H9 (cell line): ENCODE measurements around the gene FAM163B. TPM values are rescaled to one million over a fixed set of nuclear protein-coding genes. Genes with fewer than 3 reads are reported as not detected.

Experiments
- DNase-seq: peaks from one replicate; pipeline ENCODE4 v3.0.0-alpha.2; 2017
- H2AFZ ChIP-seq: one replicate; pipeline ENCODE4 v1.6.1; 2013; ENCODE audit warnings: mild to moderate bottlenecking, low read length, control low read depth, moderate library complexity
- H2AK5ac ChIP-seq: 2 replicates; pipeline ENCODE4 v1.6.1; 2013; ENCODE audit warnings: low read length, control low read depth, mixed read lengths; ENCODE audit not compliant: insufficient read length
- H2BK120ac ChIP-seq: one replicate; pipeline ENCODE4 v1.6.1; 2013; ENCODE audit warnings: low read depth, mild to moderate bottlenecking, low read length, control low read depth, inconsistent platforms; ENCODE audit not compliant: poor library complexity, severe bottlenecking
- H2BK12ac ChIP-seq: 2 replicates; pipeline ENCODE4 v1.6.1; 2013; ENCODE audit warnings: low read length, control low read depth, mixed read lengths, low read depth; ENCODE audit not compliant: insufficient read length
- H2BK15ac ChIP-seq: 2 replicates; pipeline ENCODE4 v1.6.1; 2013; ENCODE audit warnings: low read depth, low read length, control low read depth
- H2BK20ac ChIP-seq: one replicate; pipeline ENCODE4 v1.6.1; 2013; ENCODE audit warnings: low read depth, mild to moderate bottlenecking, low read length, control low read depth, inconsistent platforms; ENCODE audit not compliant: poor library complexity, severe bottlenecking
- H2BK5ac ChIP-seq: 2 replicates; pipeline ENCODE4 v1.6.1; 2013; ENCODE audit warnings: low read length, control low read depth, mixed read lengths; ENCODE audit not compliant: insufficient read length
- H3K14ac ChIP-seq: 2 replicates; pipeline ENCODE4 v1.6.1; 2013; ENCODE audit warnings: low read length, control low read depth; ENCODE audit not compliant: insufficient read depth
- H3K18ac ChIP-seq: 2 replicates; pipeline ENCODE4 v1.6.1; 2013; ENCODE audit warnings: low read depth, mild to moderate bottlenecking, mixed read lengths, low read length, control low read depth; ENCODE audit not compliant: insufficient read length
- H3K23ac ChIP-seq: 2 replicates; pipeline ENCODE4 v1.6.1; 2013; ENCODE audit warnings: low read length, control low read depth, mixed read lengths, low read depth; ENCODE audit not compliant: insufficient read length
- H3K23me2 ChIP-seq: 2 replicates; pipeline ENCODE4 v1.6.1; 2013; ENCODE audit warnings: low read depth, mild to moderate bottlenecking, mixed read lengths, low read length, control low read depth; ENCODE audit not compliant: insufficient read length, poor library complexity, severe bottlenecking
- H3K27ac ChIP-seq: 2 replicates; pipeline ENCODE4 v1.5.1; 2013; ENCODE audit warnings: low read length, control low read depth, mixed read lengths, low read depth; ENCODE audit not compliant: insufficient read length
- H3K27me3 ChIP-seq: 2 replicates; pipeline ENCODE4 v1.6.1; 2013; ENCODE audit warnings: low read length, control low read depth, inconsistent platforms; ENCODE audit not compliant: insufficient read depth
- H3K4ac ChIP-seq: 2 replicates; pipeline ENCODE4 v1.6.1; 2013; ENCODE audit warnings: low read depth, mild to moderate bottlenecking, control low read depth, inconsistent platforms, low read length, moderate library complexity
- H3K4me1 ChIP-seq: 2 replicates; pipeline ENCODE4 v1.6.1; 2013; ENCODE audit warnings: low read length, control low read depth, inconsistent platforms; ENCODE audit not compliant: insufficient read depth
- H3K4me2 ChIP-seq: 2 replicates; pipeline ENCODE4 v1.6.1; 2013; ENCODE audit warnings: low read length, control low read depth, mixed read lengths; ENCODE audit not compliant: insufficient read length, insufficient read depth
- H3K56ac ChIP-seq: 2 replicates; pipeline ENCODE4 v1.6.1; 2013; ENCODE audit warnings: low read depth, mild to moderate bottlenecking, mixed read lengths, low read length, control low read depth; ENCODE audit not compliant: insufficient read length
- H3K79me1 ChIP-seq: 2 replicates; pipeline ENCODE4 v1.6.1; 2013; ENCODE audit warnings: low read depth, mild to moderate bottlenecking, moderate library complexity, low read length, control low read depth, inconsistent platforms; ENCODE audit not compliant: insufficient read depth, poor library complexity, severe bottlenecking
- H3K79me2 ChIP-seq: 2 replicates; pipeline ENCODE4 v1.6.1; 2013; ENCODE audit warnings: low read length, control low read depth, inconsistent platforms; ENCODE audit not compliant: insufficient read depth
- H3K9ac ChIP-seq: 2 replicates; pipeline ENCODE4 v1.6.1; 2013; ENCODE audit warnings: low read length, control low read depth, mixed read lengths; ENCODE audit not compliant: insufficient read length; ENCODE audit errors: extremely low read depth
- H3K9me3 ChIP-seq: one replicate; pipeline ENCODE4 v1.6.1; 2013; ENCODE audit warnings: low read depth, low read length, inconsistent platforms; ENCODE audit not compliant: control insufficient read depth
- H3T11ph ChIP-seq: one replicate; pipeline ENCODE4 v1.6.1; 2013; ENCODE audit warnings: mild to moderate bottlenecking, low read length, control low read depth, inconsistent platforms
- H4K20me1 ChIP-seq: one replicate; pipeline ENCODE4 v1.6.1; 2013; ENCODE audit not compliant: control insufficient read depth, insufficient read length, insufficient read depth
- H4K5ac ChIP-seq: 2 replicates; pipeline ENCODE4 v1.6.1; 2013; ENCODE audit warnings: low read depth, mild to moderate bottlenecking, mixed read lengths, low read length, control low read depth; ENCODE audit not compliant: insufficient read length
- H4K8ac ChIP-seq: replicated peaks from 2 replicates; pipeline ENCODE4 v1.6.1; 2013; ENCODE audit warnings: low read length, control low read depth, mixed read lengths, low read depth; ENCODE audit not compliant: insufficient read length
- H4K91ac ChIP-seq: 2 replicates; pipeline ENCODE4 v1.6.1; 2013; ENCODE audit warnings: low read depth, mild to moderate bottlenecking, moderate library complexity, mixed read lengths, low read length, control low read depth; ENCODE audit not compliant: insufficient read length
- H3K27ac Mint-ChIP-seq, 3 experiments: 2 replicates in 2 of 3; 3 replicates in 1 of 3; pipeline ENCODE4 v1.8.0; 2020 to 2021; ENCODE audit warnings: mixed read lengths in 3 of 3, mild to moderate bottlenecking in 1 of 3, moderate library complexity in 1 of 3
- H3K27me3 Mint-ChIP-seq: 2 replicates; pipeline ENCODE4 v1.8.0; 2021; ENCODE audit warnings: low read depth, mild to moderate bottlenecking, moderate library complexity, mixed read lengths
- H3K36me3 Mint-ChIP-seq, 3 experiments: 2 replicates in 2 of 3; 3 replicates in 1 of 3; pipeline ENCODE4 v1.8.0; 2020 to 2021; ENCODE audit warnings: low read depth in 3 of 3, mixed read lengths in 3 of 3; ENCODE audit not compliant: insufficient read depth in 1 of 3
- H3K4me1 Mint-ChIP-seq, 2 experiments: 2 replicates each; pipeline ENCODE4 v1.8.0; 2020; ENCODE audit warnings: mixed read lengths in 2 of 2
- H3K4me3 Mint-ChIP-seq, 2 experiments: 2 replicates in 1 of 2; 3 replicates in 1 of 2; pipeline ENCODE4 v1.8.0; 2020 to 2021; ENCODE audit warnings: mild to moderate bottlenecking in 2 of 2, mixed read lengths in 2 of 2, moderate library complexity in 1 of 2
- H3K9me3 Mint-ChIP-seq, 2 experiments: 2 replicates in 1 of 2; 3 replicates in 1 of 2; pipeline ENCODE4 v1.8.0; 2020; ENCODE audit warnings: mild to moderate bottlenecking in 2 of 2, mixed read lengths in 2 of 2, moderate library complexity in 1 of 2
- CTCF ChIP-seq: fragments of 200-600 bp; sonication (generic); conservative IDR thresholded peaks from 3 replicates; pipeline ENCODE4 v1.8.0; 2021; ENCODE audit warnings: antibody characterized with exemption, mild to moderate bottlenecking
- WGBS: extraction: QIAGEN DNeasy Blood & Tissue Kit; methylation state at CpG from one replicate; pipeline ENCODE4 v1.1.7; 2013; ENCODE audit warnings: missing lambda C conversion rate, low lambda C conversion rate, mixed read lengths; ENCODE audit not compliant: insufficient read length; ENCODE audit errors: extremely low coverage; 5-methylcytosine and 5-hydroxymethylcytosine counted together
- total RNA-seq: library from RNA; stranded (reverse); gene quantifications from 2 replicates; pipeline ENCODE4 v1.2.1, GENCODE V29; 2021

The FAM163B gene
- total RNA-seq, 1 experiment from 2014 or later = 0.39 TPM

- no peak for DNase-seq
- H3T11ph ChIP-seq = no peak overlapping the region
- H2BK5ac ChIP-seq = no peak overlapping the region
- H3K23me2 ChIP-seq = no peaks in the 10 kb centered on the region
- H3K18ac ChIP-seq = no peak overlapping the region
- H3K14ac ChIP-seq = 0 out of 2 replicates have a peak overlapping the region, but pooled peaks have one; percentile 3
- WGBS = no CpG with 5 or more reads among the region's 23 CpGs
- no peak for TF ChIP-seq CTCF
- no peaks in the 10 kb centered on the region; the same call in 1 of the 2 replicates for H3K4me1 ChIP-seq
- no peak overlapping the region for H2BK15ac ChIP-seq
- H4K91ac ChIP-seq = no peak overlapping the region
- H3K4ac ChIP-seq = no peak overlapping the region
- no peak overlapping the region for H4K8ac ChIP-seq
- no peak overlapping the region for H2BK120ac ChIP-seq
- H4K20me1 ChIP-seq = no peaks in the 10 kb centered on the region
- no peak overlapping the region for H4K5ac ChIP-seq
- H3K79me2 ChIP-seq = no peaks in the 10 kb centered on the region
- H3K9ac ChIP-seq = no peak overlapping the region
- no peak overlapping the region for H3K56ac ChIP-seq
- H3K4me1 Mint-ChIP-seq = peaks cover 41 to 54% of the 10 kb centered on the region in 2 experiments
- H2AK5ac ChIP-seq = no peak overlapping the region
- no peaks in the 10 kb centered on the region for H3K79me1 ChIP-seq
- H2AFZ ChIP-seq = no peak overlapping the region
- H3K27me3 ChIP-seq = no peaks in the 10 kb centered on the region
- no peak overlapping the region for H3K23ac ChIP-seq
- H2BK20ac ChIP-seq = no peak overlapping the region
- H3K9me3 Mint-ChIP-seq = peaks cover 3 to 4% of the 10 kb centered on the region in 2 experiments
- no peak overlapping the region for H2BK12ac ChIP-seq
- H3K36me3 Mint-ChIP-seq = peaks cover 0 to 2% (median 2%) of the 10 kb centered on the region in 3 experiments; a peak in 2 of 7 replicates
- no peak overlapping the region for H3K27ac ChIP-seq
- H3K4me2 ChIP-seq = no peak overlapping the region
- H3K27me3 Mint-ChIP-seq = peaks cover 6% of the 10 kb centered on the region
- no peaks in the 10 kb centered on the region for H3K9me3 ChIP-seq
- H3K27ac Mint-ChIP-seq = no peak overlapping the region
- H3K4me3 Mint-ChIP-seq = no peak overlapping the region
Observed at GRCh38 chr9:133583586-133583985, 25.6 kb downstream of the FAM163B start.
